A204.1 (cell line): ENCODE data around the gene GHRL.

Source experiments
- FAIRE-seq: peaks from 2 replicates; lab custom pipeline; 2012; peaks lifted over from hg19 to GRCh38; lab: Jason Lieb, UNC

The GHRL gene, protein sequence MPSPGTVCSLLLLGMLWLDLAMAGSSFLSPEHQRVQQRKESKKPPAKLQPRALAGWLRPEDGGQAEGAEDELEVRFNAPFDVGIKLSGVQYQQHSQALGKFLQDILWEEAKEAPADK

DNA sequence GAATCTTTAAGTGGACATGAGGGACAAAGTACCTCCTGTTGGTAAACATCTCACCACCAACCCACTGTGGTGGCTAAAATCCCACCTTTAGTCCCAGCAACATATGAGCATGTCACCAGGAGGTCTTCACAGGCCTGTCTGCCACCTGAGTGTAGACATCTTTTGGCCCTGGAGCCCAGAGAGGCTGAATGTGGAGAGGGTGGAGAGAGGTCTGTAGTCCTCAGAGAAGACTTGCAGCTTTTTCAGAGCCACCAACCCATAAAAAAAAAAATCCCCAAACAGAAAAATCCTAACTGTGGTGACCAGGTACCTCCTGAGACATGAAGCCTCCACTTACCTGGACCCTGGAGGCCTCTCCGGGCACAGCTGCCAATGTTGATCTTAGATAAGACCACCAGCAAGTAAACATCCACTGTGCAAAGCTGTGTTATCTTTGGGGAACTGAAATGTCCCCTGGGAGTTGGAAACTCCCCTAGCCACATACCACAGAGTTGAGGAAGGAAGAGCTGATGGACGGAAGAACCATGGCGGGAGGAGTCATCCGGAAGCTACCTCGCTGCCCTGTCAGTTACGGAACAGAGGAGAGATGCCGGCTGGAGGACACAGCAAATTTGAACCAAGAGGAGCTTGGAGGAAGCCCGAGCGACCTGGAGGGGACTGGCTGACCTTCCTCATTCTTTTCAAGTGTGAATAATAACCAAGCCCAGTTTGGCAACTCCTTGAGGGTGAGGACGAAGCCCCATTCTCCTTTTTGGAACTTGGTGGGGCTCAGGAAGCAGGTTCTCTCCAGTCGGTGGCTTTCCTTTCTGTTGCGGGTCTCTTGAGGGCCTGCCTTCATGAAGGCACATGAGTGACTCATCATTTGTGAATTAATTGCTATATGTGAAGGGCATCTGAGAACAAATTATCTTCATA is at the start of gene GHRL:
Gene GHRL, minus strand, starts transcription at position 443 of the 915 bp plus-strand sequence. CDS start 2,767 bp downstream, outside the sequence.
- FAIRE-seq: no peak

DNA sequence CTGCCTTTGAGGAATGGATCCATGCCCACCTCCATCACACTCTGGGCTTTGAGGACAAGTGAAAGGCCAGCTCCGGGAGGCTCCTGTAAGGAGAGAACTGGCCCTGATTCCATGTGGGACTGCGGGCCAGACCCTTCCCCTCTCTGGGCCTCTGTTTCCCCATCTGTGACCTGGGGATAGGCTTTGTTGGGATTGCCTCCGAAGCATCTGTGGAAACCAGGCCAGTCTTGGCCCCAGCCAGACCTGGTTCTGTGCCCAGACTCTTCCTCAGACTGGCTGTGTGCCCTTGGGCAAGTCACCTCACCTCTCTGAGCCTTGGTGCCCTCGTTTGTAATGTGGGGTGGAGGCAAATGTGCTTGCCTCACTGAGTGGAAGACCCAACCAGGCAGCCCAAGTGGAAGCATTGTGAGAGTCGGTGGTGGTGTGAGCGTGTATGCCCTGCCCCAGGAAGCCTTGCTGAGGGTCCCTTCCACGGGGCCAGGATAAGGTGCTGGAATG is 49.2 kb upstream of the GHRL start:
- FAIRE-seq: no peak

DNA sequence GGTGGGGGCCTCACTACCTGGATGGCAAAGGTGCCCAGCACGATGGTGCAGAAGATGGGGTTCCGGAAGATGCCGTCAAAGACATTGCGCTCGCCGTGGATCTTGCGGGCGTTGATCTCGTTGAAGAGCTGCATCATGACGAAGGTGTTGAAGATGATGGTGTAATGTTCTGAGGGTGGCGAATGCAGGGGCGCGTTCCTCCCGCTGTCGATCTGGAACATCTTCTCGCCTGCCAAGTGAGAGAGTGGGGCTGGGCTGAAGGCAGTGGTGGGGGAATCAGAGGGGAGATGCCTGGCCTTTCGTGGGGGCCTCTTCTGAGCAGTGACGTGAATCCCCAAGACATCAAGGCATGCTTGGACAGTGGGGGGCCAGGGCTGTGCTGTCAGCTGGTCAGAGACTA is 47.7 kb upstream of the GHRL start:
- no peak for FAIRE-seq

DNA sequence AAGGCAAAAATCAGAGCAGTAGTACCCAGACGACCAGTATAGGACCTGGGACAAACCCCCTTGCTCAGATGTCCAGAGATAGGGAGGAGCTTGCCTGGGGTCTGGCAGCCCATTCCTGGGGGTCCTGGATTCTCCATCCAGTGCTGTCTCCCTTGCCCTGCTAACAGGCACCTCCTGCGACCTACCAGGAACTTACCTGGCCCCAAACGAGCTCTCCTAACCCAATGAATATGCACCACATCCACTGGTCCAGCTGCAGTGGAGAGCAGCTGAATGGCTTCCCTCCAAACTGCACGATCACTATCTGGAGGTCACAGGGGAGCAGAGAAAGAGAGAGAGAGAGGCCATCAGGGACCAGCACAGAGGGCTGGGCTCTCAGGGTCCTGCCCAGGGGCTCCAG is 47.3 kb upstream of the GHRL start:
- no peak for FAIRE-seq

DNA sequence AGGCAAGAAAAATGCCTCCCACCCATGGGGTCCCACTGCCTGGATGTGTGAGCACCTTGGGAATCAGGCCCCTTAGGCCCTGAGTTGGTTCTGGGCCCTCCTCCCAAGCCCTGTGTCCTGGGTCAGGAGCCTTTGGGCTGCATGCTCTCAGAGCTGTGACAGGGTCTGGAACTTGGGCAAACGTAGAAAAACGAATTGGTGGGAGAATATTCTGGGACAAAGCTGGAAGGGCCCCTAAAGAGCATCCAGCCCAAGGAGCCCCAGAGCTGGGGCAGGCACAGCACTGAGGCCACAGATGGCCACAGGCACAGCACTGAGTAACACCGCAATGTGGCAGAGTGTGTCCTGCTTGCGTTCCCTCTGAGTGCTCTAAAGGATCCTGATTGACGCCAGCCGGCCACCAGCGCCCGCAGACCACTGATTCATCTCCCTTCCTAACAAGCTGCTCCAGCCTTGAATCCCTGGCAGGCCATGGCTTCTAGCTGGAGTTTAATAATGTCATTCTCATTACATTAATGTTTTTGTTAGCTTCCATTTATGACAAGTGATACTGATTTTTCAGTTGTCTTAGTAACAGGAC is 46.7 kb upstream of the GHRL start:
- FAIRE-seq: no peak

DNA sequence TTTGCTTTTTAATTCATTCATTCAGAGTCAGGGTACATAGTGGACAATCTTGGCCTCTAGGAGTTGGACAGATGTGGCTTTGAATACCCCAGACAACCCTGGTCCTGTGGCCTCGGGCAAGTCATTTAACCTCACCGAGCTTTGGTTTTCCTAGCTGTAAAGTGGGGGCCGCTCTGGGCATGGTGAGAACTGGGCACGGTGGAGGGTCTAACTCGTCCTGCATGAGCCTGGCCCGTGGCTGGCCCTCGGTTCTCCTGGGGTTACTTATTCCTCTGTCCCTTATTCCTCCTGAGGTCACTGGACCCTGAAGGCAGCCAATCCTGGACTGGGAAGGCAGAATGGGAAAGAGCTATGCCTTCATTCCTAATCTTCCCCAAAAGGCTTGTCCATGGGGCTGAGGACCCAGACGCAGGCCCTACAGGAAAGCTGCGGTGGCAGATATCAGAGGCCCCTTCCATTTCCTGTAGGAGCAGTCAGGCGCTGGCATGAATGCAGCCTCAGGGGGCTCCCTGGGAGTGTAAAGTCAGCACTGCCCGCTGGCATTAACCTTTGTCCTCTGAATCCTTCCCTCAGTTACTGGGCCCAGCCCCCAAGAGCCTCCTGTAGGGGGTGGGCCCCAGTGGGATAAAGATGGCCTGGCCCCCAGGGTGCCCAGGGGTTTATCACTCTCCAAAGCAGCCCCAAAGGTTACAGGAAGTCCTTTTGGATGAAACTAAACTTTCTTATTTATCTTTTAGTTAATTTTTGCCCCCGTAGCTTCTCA is 46.0 kb upstream of the GHRL start:
- FAIRE-seq: no peak

DNA sequence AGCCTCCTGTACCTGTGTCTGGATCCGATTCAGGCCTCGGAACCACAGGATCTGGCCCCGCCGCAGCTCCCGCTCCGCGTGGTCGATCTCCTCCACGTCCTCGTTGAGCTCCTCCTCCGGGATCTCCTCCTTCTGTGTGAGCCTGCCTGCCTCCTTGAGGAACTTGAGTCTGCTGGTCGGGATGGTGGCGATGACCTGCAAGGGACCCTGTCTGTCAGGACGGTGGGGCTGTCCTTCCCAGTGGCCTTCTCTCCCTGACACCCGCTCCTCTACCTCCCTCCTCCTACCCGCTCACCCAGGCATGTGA is 45.4 kb upstream of the GHRL start:
- no peak for FAIRE-seq

DNA sequence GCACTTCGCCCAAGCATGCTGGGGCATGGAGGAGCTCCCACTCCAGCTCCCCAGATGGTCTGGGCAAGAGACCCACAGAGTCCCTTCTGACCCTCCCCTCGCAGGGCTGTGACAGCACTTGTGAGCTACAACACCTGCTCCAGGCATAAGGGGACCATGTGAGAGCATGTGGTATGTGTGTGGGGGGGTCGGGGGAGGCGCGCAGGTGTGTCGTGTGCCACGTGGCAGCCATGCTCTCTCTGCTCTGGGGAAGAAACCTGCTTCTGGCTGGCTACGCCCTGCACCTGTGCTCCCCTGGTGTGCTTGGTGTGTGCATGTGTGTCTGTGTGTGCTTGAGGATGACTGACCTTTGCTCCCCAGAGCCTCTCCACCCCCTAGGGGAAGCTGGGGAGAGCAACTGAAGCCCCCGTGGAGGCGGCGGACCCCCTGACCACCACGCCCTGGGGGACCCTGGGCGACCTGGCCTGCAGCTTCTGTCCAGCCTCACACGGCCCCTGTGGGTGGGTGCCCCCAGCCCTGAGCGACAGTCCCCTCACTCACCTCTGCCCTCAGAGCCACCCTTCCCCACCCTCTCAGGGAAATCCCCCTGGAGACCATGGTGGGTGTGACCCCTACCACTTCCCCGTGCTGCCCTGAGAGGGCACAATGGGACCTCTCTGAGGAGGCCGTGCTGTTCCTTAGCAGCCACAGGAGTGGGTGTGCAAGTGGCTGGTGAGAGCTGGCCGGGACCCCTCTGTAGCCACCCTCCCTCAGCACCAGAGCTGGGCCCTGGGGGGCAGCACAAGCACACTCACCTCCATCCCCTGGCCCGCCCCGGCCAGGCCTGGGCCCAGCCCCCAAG is 44.8 kb upstream of the GHRL start:
- FAIRE-seq: no peak

DNA sequence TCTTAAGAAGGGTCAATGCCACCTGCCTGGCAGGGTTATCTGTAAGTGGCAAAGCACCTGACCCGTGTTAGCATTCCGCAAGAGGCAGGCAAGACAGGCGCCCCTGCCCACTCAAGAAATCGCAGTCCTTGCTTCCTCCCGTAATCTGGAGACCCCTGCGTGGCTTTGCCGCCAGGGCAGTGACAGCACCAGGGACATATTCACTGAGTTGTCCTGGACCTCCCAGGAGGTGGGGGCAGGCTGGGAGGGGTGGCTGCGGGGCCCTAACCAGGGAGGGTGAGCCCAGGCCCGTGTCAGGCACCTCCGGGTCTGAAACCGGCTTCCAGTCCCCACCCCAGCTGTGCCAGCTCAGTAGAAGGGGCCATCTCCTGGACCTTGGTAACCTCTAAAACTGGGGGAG is 44.0 kb upstream of the GHRL start:
- no peak for FAIRE-seq

DNA sequence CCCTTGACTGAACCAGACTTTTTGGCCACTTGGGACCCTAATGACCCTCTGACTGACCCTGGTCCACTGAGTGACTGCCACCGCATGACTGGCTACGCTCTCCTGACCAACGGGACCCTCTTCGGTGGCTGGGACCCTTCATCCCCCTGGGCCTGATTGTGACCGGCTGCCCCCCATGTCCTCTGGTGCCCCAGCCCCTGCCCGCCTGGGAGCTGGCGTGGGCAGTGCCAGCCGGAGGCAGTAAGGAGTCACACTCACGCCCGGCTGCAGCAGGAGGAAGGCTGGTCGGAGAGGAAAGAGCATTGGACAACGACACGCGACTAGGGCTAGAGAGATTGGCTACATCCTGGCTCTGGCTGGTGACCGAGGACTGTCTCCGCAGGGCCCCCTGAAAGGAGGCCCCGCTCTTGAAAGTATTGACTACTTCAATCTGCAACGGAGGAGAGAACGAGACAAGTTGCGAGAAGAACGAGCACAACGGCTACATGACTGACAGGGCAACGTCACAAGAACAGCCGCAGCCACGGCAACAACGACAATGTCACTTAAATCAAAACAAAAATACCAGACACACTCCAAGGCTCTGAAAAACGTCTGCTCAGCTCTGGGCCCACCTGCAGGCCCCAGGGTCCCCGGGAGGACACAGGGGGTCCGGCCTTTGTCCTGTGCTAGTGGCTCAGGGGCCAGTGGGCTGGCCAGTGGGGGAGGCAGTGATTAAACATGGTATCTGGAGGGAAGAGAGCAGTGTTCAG is 43.3 kb upstream of the GHRL start:
- FAIRE-seq: no peak

DNA sequence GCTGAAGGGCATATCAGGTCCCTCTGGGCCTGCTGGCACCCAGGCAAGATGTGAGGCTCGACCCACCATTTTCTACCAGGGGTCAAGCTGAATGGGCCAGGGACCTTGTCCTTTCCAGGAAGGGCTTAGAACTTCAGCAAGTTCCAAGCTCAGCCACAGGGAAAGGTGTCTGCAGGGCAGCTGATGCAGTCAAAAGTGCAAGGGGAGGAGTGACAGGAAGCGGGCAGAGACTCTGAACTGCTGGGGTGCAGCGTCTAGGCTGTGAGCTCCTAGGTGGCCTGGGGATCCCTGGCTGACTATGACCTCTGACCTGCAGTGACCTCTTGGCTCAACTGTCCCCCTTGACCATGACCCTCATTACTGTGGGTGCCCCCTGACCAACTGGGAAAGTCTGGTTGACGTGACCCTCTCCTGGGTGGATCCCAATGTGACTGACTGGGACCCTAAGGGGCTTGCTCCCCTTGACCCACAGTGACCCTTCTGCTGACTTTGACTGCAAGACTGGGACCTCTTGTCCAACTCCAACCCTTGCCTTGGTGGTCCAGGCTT is 42.5 kb upstream of the GHRL start:
- FAIRE-seq: no peak

DNA sequence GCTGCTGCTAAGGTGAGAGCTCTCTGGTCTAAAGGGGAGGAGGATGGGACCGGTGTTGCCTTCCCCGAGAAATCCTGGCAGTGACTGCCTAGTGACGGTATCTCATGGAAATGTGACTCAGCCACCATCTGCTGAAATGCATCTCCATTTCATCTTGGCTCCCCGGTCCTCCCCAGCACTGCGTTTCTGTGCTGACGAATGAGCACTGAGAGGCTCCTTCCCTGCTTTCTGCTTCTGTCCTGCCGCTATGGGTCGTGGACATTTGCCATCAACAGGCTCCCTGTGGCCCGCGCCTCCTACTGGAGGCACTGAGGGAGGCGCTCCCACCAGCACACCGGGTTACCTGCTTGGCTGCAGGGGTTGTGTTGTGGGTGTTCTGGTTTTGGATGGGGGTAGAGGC is 41.7 kb upstream of the GHRL start:
- FAIRE-seq: no peak

DNA sequence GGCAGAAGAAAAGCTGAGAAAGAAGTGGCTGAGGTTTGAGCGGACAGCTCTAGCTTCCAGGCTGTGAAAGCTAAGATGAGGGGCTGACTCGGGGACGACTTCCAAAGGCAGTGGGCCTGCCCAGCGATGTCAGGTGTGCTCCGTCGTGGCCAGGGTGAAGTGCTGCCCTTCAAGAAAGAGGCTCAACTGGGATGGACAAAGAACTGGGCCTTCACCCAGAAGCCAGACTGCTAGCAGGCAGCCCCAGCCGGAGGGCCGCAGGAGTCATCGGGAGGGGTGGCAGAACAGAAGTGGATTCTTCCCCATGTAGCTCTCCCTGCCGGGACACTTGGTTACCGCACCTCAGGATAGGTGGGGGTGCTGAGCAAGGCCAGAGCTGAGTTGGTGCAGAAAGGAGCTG is 41.3 kb upstream of the GHRL start:
- FAIRE-seq: no peak

DNA sequence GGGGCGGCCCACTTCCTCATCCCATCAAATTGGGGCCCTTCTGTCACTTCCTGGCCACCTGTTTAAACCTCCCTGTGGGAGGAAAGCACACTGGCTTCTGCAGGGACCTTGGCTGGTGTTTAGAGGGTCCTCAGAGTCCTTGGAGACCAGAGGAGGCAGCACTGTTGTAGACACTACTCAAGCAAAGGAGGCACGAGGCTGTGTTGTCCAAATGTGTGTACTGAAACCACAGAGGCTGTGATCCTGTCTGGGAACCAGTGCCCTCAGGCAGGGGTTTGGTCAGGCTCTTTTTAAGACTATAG is 40.6 kb upstream of the GHRL start:
- no peak for FAIRE-seq

DNA sequence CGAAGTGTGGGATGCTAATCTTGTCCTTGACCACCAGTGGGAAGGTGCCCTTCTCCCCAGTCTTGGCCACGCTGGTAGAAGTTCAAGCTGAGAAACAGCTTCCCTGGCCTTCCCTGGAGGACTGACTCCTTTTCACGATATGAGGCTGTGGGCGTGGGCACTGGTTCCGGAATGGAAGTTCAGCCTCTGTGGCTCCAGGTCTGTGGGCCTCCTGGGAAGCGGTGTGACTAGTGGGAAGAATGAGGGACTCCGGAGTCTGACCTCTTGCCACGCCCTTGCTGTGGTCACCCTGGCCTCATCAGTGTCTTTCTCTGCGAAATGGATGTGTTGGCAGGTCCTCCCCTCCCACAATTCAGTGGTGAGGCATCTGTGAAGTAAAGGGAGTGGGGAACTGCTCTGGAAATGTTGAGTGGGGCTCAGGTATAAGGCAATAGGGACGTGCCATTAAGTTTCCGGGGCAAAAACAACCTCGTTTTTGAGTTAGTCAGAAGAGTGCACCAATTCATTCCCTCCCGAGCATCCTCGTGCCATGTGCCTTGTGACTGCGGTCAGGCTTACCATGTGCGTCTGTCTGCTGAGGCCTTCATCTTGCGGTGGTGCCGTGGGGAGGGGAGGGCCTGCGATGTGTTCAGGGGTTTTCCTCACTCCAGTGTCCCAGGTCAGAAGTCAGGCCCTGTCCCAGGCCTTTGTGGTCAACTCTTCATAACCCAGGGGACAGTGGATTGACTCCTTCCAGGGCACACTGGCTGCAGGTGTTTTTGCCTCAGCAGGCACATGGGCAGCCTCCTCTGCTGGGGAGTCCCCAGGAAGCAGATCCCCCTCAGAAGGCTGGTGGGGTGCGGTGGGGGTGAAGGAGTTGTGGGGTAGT is 40.0 kb upstream of the GHRL start:
- FAIRE-seq: no peak

DNA sequence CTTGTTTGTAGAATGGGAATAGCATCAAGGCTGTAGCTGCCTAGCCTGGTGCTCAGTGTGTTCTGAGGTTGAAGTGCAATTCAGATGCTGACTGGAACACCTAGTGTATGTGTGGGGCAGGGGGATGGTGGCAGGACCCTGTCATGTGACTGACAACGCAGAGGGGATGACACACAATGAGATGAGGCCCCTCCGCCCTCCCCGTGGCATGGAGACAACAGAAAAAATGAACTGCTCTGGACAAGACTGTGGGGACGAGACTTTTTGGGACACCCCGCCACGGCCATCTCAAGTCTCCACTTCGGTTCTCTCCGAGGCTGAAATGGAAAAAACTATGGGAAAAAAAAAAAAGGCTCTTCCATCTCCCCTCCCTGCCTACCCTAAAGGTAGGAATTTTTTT is 38.6 kb upstream of the GHRL start:
- no peak for FAIRE-seq

DNA sequence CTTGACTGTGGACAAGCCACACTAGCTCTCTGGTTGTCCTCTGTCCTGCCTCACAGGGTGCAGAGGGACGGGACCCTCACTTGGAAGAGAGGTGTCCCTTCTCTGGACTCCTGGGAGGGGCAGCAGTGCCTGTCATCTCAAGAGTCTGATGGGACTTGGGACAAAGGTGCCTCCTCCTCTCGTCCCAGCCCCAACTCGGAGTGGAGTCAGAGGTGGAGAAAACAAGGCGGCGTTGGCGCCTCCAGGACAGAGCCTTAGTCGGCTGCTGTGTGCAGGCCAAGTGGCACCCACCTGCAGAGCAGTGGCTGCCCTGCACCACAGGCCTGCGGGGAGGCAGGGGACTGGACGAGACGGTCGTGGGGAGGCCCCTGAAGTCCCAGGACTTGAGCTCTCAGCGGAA is 37.6 kb upstream of the GHRL start:
- FAIRE-seq: no peak

DNA sequence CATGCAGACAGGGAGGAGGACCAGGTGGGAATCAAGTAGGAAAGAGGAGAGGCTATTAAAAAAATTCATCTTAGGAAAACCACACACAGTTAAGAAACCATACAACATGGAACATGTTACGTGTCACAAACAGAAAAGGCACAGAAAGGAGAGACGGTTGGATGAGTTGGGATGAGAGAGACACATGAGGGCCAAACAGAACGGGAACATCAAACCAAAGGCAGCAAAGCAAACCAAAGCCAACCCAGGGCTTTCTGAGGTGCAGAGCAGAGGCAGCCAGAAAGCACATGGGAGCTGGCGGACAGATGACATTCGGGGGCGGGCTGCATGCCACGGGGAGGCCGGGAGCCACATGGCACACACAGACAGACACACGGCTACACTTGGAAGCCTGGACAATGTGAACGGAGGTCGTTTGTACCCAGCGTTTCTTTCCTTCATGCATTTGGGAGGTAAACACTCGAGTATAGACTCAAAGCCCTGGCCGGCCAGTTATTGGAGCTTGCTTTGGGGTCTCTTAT is 36.8 kb upstream of the GHRL start:
- no peak for FAIRE-seq

DNA sequence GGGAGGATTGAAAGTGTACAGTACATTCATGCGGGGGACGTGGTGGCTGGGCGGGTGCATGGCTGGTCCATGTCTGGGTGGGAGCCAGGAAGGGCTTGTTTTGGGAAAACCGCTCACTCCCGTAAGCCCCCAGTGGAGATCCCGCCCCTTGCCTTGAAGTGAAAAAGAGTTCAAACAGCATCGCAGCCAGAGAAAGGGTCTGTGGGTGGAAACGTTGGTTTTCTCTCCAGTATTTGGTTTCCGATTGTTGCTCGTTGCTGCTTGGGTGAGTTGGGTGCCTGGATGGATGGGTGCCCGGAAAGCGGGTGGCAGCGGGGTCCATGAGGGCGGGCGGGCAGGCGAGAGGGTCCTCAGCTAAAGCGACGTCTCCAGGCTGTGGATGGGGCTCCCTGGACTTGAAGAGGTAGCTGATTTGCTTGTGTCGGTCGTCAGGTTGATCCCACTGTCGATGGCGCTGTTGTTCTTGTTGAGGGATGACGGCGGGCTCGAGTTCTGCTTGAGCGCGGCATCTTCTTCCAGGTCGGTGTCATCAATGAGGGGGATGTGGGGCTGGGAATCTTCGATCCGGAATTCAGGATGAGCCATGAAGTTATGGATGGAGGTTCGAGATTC is 35.8 kb upstream of the GHRL start:
- FAIRE-seq: no peak

DNA sequence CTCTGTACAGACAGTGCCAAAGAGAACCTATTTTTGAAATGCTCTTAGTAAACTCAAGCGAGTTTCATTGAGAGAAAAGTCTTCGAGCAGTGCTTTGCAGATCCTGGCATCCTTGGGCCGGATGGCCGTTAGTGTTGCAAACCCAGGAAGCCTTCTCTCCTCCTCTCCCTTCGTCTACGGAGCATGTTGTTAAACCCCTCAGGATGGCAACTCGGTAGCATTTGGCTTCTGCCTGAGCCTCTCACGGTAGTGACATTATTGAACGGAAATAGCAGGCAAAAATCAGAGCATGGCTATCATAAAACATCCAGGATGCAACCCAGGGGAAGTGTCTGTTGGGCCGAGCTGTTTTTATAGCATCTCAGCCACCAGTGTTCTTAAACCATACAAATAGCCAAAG is 34.8 kb upstream of the GHRL start:
- FAIRE-seq: no peak
